GM06990 (cell line): ENCODE measurements around the gene JAKMIP1.

ENCODE experiments used
- DNase-seq: peaks from one replicate; pipeline ENCODE4 v3.0.0-alpha.2; 2011; ENCODE audit not compliant: insufficient read length; ENCODE audit errors: extremely low read depth
- H3K27me3 ChIP-seq: replicated peaks from 2 replicates; pipeline ENCODE4 v1.6.0; 2011; ENCODE audit warnings: low read length; ENCODE audit not compliant: control insufficient read depth, insufficient read depth
- H3K36me3 ChIP-seq: 2 replicates; pipeline ENCODE4 v1.5.1; 2011; ENCODE audit warnings: low read length; ENCODE audit not compliant: control insufficient read depth, insufficient read depth
- H3K4me3 ChIP-seq: replicated peaks from 2 replicates; pipeline ENCODE4 v1.5.1; 2011; ENCODE audit warnings: low read depth, mild to moderate bottlenecking, control low read depth, low read length
- CTCF ChIP-seq: IDR thresholded peaks from 2 replicates; pipeline ENCODE4 v1.5.1; 2011; ENCODE audit warnings: low read length, control low read depth, mild to moderate bottlenecking, inconsistent platforms; ENCODE audit not compliant: insufficient read depth, poor library complexity, severe bottlenecking

The JAKMIP1 gene

DNA sequence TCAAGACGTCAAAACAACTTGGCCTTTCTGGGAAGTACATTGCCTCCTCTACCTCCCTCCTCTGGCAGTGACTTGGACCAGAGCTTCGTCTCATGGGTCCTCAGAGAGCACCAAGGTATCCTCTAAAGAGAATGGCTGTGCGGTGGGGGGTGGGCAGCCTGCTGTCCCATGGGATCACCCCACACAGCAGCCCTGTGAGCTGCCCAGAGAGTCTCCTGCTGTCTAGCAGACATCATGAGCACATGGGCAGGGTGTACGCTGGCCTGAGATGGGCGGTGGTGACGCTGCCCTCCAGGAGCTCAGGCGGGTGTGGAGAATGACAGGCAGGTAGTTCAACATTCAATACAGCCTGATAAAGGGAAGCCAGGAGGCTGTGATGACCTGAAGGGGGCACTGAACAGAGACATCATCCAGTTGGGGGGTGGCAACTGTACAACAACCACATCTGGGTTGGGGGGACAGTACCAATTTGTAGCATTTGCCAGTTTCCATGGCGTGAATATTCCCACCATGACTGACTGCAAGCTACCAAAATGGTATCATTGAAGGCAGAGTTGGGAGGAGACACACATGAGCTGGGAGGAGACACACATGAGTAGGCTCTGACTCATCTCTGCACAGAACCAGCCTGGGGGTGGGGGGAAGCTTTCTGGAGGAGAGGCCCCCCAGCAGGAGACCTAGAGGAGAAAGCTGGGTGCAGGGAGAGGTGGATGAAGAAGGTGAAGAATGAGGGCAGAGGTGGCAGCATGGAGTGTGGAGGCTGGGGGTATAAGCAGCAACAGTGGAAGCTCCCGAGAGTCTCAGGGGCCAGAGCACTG, 218.0 kb downstream of the JAKMIP1 start:
- TF ChIP-seq CTCF: no peak
- Histone ChIP-seq H3K4me3 (no peak overlapping the region), H3K27me3 (no peaks in the 10 kb centered on the region; the same call in 1 of the 2 replicates), H3K36me3 (no peaks in the 10 kb centered on the region)
- DNase-seq: no peak

- no peak for TF ChIP-seq CTCF
- no peaks in the 10 kb centered on the region; the same call in 1 of the 2 replicates for H3K27me3 ChIP-seq
- no peaks in the 10 kb centered on the region for H3K36me3 ChIP-seq
- no peak overlapping the region for H3K4me3 ChIP-seq
- DNase-seq: no peak
These were observed 219.8 kb downstream of the JAKMIP1 start for GRCh38 chr4:5980436-5981155.

DNA sequence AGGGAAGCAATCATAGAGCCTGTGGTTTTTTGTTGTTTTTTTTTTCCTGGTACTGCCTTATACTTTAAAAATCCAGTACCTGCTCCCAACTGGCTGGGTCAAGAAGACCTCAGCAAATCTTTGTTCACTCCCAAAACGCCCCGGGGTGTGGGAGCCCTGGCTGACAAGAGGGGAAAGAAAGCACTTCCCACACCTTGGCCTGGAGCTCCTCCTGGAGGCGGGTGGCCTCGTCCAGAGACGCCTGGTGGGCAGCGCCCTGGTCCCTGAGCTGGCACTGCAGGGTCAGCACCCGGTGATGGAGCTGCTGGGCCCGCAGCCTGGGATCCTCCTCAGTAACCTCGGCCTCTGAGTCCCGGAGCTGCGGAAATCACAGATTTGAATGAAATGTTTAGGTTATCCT, 220.4 kb downstream of the JAKMIP1 start:
- TF ChIP-seq CTCF: peak; percentile 60
- no peak for DNase-seq
- no peak overlapping the region for H3K4me3 ChIP-seq
- no peaks in the 10 kb centered on the region for H3K36me3 ChIP-seq
- H3K27me3 ChIP-seq: no peaks in the 10 kb centered on the region; the same call in 1 of the 2 replicates

DNA sequence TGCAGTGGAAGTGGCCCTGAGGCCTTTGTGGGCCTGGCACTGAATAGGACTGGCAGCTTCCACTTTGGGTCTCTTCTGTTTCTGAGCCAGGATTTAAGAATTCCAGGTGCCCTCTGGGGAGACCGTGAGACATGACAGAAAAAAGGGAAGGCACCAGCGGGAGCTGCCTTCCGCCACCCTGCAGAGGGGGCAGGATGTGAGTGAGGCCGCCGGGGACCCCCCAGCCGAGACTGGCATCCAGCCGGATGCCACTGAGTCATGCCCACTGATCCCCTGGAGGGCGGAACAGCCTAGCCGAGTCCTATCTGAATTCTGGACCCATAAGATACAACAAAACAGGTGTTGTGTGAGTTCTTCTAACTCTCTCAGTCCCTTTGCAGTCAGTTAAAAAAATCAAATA, 223.4 kb downstream of the JAKMIP1 start:
- no peak for TF ChIP-seq CTCF
- no peak for DNase-seq
- no peak overlapping the region for H3K4me3 ChIP-seq
- no peaks in the 10 kb centered on the region; the same call in 1 of the 2 replicates for H3K27me3 ChIP-seq
- H3K36me3 ChIP-seq: no peaks in the 10 kb centered on the region

- no peak for TF ChIP-seq CTCF
- no peak for DNase-seq
- H3K27me3 ChIP-seq: no peaks in the 10 kb centered on the region; the same call in 1 of the 2 replicates
- H3K4me3 ChIP-seq: no peak overlapping the region
- no peaks in the 10 kb centered on the region for H3K36me3 ChIP-seq
These were observed 223.9 kb downstream of the JAKMIP1 start for GRCh38 chr4:5976431-5976830.
